ENCODE results near the gene APBA2.

DNA sequence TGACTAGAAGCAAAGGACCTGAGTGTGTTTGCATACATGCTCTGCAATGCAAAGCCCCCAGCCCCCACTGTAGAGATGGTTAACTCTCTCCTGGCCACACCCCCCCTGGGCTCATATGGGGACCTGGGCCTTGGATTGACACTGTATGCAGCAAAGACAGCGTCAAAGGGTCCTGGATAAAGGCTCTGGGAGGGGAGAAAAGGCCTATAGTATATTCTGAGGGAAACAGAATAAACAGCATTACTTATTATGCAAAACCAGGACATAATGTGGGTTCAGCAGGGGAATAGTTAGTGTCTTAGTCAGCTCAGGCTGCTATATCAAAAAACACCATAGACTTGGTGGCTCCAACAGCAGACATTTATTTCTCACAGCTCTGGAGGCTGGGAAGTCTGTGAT lies 158.7 kb downstream of the APBA2 start:
- no peak for TF ChIP-seq EZH2phosphoT487 (IDR thresholded peaks at IDR 0.05; ENCODE audit: borderline replicate concordance, low read depth, low read length)
- TF ChIP-seq, protein P1, sequence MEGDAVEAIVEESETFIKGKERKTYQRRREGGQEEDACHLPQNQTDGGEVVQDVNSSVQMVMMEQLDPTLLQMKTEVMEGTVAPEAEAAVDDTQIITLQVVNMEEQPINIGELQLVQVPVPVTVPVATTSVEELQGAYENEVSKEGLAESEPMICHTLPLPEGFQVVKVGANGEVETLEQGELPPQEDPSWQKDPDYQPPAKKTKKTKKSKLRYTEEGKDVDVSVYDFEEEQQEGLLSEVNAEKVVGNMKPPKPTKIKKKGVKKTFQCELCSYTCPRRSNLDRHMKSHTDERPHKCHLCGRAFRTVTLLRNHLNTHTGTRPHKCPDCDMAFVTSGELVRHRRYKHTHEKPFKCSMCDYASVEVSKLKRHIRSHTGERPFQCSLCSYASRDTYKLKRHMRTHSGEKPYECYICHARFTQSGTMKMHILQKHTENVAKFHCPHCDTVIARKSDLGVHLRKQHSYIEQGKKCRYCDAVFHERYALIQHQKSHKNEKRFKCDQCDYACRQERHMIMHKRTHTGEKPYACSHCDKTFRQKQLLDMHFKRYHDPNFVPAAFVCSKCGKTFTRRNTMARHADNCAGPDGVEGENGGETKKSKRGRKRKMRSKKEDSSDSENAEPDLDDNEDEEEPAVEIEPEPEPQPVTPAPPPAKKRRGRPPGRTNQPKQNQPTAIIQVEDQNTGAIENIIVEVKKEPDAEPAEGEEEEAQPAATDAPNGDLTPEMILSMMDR (conservative IDR thresholded peaks at IDR 0.05; ENCODE audit: low read length): no peak

Data from OCI-LY7 (cell line).